GM12864 (cell line): ENCODE results near the gene METTL17.
"Not testable (repeated sequence)": the region's sequence is repeated elsewhere in the genome, so short reads cannot be mapped to it uniquely, and the experiment has no call there.

Experiments used
- DNase-seq: peaks from one replicate; pipeline ENCODE4 v3.0.0-alpha.2; 2011; ENCODE audit warnings: low read depth
- H3K4me3 ChIP-seq: 2 replicates; pipeline ENCODE4 v1.5.1; 2011; ENCODE audit warnings: mild to moderate bottlenecking, low read depth, low read length, control low read depth
- CTCF ChIP-seq: IDR thresholded peaks from 2 replicates; pipeline ENCODE4 v1.5.1; 2011; ENCODE audit warnings: low read depth, mild to moderate bottlenecking, moderate library complexity, low read length, control low read depth, inconsistent platforms; ENCODE audit errors: missing control alignments

METTL17 gene

GRCh38 chr14:20970983-20971704, 18.6 kb upstream of the METTL17 start:
- peak; percentile 96 for TF ChIP-seq CTCF
- DNase-seq, result peak; percentile 27
- H3K4me3 ChIP-seq, result peak overlapping the region; percentile 49

GRCh38 chr14:20971705-20972021, 18.1 kb upstream of the METTL17 start:
- no peak overlapping the region for H3K4me3 ChIP-seq
- DNase-seq, result no peak
- no peak for TF ChIP-seq CTCF

GRCh38 chr14:20973501-20973900, 16.3 kb upstream of the METTL17 start:
- no peak for DNase-seq
- TF ChIP-seq CTCF, result no peak

GRCh38 chr14:20976291-20976690, 13.5 kb upstream of the METTL17 start:
- no peak overlapping the region for H3K4me3 ChIP-seq
- no peak for TF ChIP-seq CTCF
- no peak for DNase-seq

More at GRCh38 chr14:20973501-20973900, 16.3 kb upstream of the METTL17 start:
- H3K4me3 ChIP-seq, result no peak overlapping the region

GRCh38 chr14:20978687-20979086, 11.1 kb upstream of the METTL17 start:
- no peak overlapping the region for H3K4me3 ChIP-seq
- no peak for TF ChIP-seq CTCF
- no peak for DNase-seq

GRCh38 chr14:20980906-20981305, 8.9 kb upstream of the METTL17 start:
- no peak for DNase-seq
- H3K4me3 ChIP-seq, result no peak overlapping the region
- no peak for TF ChIP-seq CTCF

- no peak overlapping the region for H3K4me3 ChIP-seq
- DNase-seq, result no peak
- TF ChIP-seq CTCF, result no peak
These were observed 7.0 kb upstream of the METTL17 start for GRCh38 chr14:20982646-20983369.

GRCh38 chr14:20985650-20986049, 4.1 kb upstream of the METTL17 start:
- DNase-seq, H3K4me3 ChIP-seq: not testable (repeated sequence)
